ENCODE results near the gene KCNK2. TPM values are rescaled to one million over a fixed set of nuclear protein-coding genes. Genes with fewer than 3 reads are reported as not detected.
A peak's percentile ranks its signal among the peaks of the same experiment; 100 is the strongest.

KCNK2 gene, protein sequence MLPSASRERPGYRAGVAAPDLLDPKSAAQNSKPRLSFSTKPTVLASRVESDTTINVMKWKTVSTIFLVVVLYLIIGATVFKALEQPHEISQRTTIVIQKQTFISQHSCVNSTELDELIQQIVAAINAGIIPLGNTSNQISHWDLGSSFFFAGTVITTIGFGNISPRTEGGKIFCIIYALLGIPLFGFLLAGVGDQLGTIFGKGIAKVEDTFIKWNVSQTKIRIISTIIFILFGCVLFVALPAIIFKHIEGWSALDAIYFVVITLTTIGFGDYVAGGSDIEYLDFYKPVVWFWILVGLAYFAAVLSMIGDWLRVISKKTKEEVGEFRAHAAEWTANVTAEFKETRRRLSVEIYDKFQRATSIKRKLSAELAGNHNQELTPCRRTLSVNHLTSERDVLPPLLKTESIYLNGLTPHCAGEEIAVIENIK
- 0.10 to 0.33 TPM (median 0.17 TPM) in 3 replicates for polyA plus RNA-seq
- polyA plus RNA-seq (2011; ENCODE audit: low read depth): not detected
- 0.10 TPM in 1 of 2 replicates, not detected in the other for polyA plus RNA-seq (2011; cell fraction: cytosol; rRNA removed)
- polyA plus RNA-seq (2011; cell fraction: nucleus; rRNA removed): not detected in 2 replicates
- not detected in 2 replicates for polyA plus RNA-seq (2012; ENCODE audit: low replicate concordance)
- not detected in 3 replicates for polyA minus RNA-seq
- polyA minus RNA-seq (2011; cell fraction: cytosol; rRNA and poly(A)+ RNA removed): not detected
- not detected in 2 replicates for polyA minus RNA-seq (2011; cell fraction: nucleus; rRNA and poly(A)+ RNA removed)

DNA sequence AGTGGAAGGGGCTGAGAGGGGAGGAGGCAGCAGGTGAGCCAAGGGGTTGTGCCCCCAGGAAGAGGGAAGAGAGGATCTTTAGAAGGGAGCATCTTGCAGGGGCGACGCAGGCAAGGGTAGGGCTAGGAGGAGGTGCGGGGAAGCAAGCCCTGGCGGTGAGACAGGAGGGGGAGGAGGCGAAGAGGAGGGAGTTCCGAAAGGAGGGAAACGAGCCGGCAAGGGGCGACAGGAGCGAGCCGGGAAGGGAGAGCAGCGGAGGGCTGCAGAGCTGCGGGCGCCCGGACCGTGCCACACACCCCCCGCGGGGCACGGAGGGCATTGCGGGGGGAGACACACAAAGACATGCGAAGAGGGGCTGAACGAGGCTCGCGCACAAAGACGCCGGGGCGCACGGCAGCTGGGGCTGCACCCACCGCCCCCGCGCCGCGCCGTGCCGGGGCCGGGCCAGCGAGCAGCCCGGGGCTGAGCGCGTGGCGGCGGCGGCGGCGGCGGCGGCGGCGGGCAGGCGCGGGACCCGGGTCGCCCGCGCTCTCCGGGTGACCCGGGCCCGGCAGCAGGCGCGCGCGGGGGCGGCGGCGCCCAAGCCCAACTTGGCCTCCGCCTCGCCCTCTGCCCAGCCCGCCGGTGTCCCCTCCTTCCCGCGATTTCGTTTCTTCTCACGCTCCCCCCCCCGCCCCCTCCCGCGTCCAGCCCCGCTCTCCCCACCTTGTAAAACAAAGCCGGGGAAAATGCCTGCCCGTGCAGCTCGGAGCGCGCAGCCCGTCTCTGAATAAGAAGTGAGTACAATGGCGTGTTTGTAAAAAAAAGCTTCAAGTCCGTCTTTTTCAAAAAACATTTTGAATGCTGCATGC is at the start of gene KCNK2:
KCNK2 (plus strand) TSS at position 206 of the 851 bp plus-strand sequence. CDS start 649 bp downstream, outside the sequence.
- dilution Hi-C loops (cut with MboI; ENCODE audit: extremely low pct_ligation_motif_present, low sequenced_read_pairs): no loop called here
- H2AFZ ChIP-seq (ENCODE audit: control insufficient read depth, low read length): peak within 1 kb of the TSS; percentile 69
- H3K4me1 ChIP-seq (ENCODE audit: control insufficient read depth, extremely low read depth, insufficient read depth, low read length): peaks cover 6% of the 10 kb centered on the region
- peak; percentile 75 for TF ChIP-seq EZH2 (IDR thresholded peaks at IDR 0.05; ENCODE audit: low read length)
- no peak for TF ChIP-seq CTCF (optimal IDR thresholded peaks at IDR 0.05 in 1 of 3, IDR thresholded peaks at IDR 0.05 in 1 of 3, conservative IDR thresholded peaks at IDR 0.05 in 1 of 3; ENCODE audit: extremely low read depth in 1 of 3, insufficient read depth in 2 of 3, low read length in 3 of 3)
- H3K9ac ChIP-seq (ENCODE audit: control insufficient read depth, extremely low read depth, insufficient read depth, low read length): peak within 1 kb of the TSS; percentile 6
- H3K27me3 ChIP-seq (ENCODE audit: control insufficient read depth, extremely low read depth, insufficient read depth, low read length): peaks cover 28% of the 10 kb centered on the region
- no peak for FAIRE-seq
- H3K4me3 ChIP-seq (ENCODE audit: control insufficient read depth in 2 of 3, extremely low read depth in 1 of 3, insufficient read depth in 2 of 3, low read depth in 1 of 3, low read length in 3 of 3): peak within 1 kb of the TSS; percentile 40 to 69 (median 58)
- H3K9me3 ChIP-seq (ENCODE audit: control insufficient read depth, low read depth, low read length): no peaks in the 10 kb centered on the region
- H3K27ac ChIP-seq (ENCODE audit: control insufficient read depth, insufficient read depth, low read length): no peak within 1 kb of the TSS
- no peaks in the 10 kb centered on the region for H3K9me1 ChIP-seq (ENCODE audit: control insufficient read depth, extremely low read depth, insufficient read depth, low read length)
- no peaks in the 10 kb centered on the region for H3K36me3 ChIP-seq (ENCODE audit: control insufficient read depth in 2 of 2, extremely low read depth in 1 of 2, insufficient read depth in 2 of 2, low read length in 2 of 2)
- no peaks in the 10 kb centered on the region for H4K20me1 ChIP-seq (ENCODE audit: control insufficient read depth, extremely low read depth, insufficient read depth, low read length)
- no peak for DNase-seq (ENCODE audit: low read depth, low spot score)
- H3K79me2 ChIP-seq (ENCODE audit: control insufficient read depth, insufficient read depth, low read length): no peaks in the 10 kb centered on the region
- peak within 1 kb of the TSS; percentile 78 for H3K4me2 ChIP-seq (ENCODE audit: control insufficient read depth, extremely low read depth, insufficient read depth, low read depth, low read length)

DNA sequence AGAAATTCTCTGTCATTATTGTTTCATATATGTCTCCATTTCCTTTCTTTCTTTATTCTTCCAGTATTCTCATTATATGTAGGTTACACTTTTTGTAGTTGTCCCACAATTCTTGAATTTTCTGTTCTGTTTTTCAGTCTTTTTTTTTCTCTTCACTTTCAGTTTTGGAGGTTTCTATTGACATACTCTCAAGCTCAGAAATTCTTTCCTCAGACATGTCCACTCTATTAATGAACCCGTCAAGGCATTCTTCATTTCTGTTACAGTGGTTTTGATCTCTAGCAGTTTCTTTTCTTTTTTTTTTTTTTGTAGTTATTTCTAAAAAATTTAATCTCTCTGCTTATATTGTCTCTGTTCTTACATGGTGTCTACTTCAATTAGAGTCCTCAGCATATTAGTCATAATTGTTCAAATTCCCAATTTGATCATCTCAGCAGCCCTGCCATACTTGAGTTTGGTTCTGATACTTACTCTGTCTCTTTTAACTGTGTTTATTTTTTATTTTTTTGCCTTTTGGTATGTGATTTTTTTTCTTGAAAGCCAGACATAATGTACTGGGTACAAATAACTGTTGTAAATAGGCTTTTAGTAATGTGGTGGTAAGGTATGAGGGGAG is 49.5 kb upstream of the KCNK2 start:
- Histone ChIP-seq H3K9me3 (ENCODE audit: control insufficient read depth, low read depth, low read length) (no peaks in the 10 kb centered on the region), H3K9ac (ENCODE audit: control insufficient read depth, extremely low read depth, insufficient read depth, low read length) (no peak overlapping the region), H4K20me1 (ENCODE audit: control insufficient read depth, extremely low read depth, insufficient read depth, low read length) (no peaks in the 10 kb centered on the region), H3K4me1 (ENCODE audit: control insufficient read depth, extremely low read depth, insufficient read depth, low read length) (no peaks in the 10 kb centered on the region), H3K9me1 (ENCODE audit: control insufficient read depth, extremely low read depth, insufficient read depth, low read length) (no peaks in the 10 kb centered on the region), H3K4me2 (ENCODE audit: control insufficient read depth, extremely low read depth, insufficient read depth, low read depth, low read length) (no peak overlapping the region), H3K79me2 (ENCODE audit: control insufficient read depth, insufficient read depth, low read length) (no peaks in the 10 kb centered on the region), H3K36me3 (ENCODE audit: control insufficient read depth in 2 of 2, extremely low read depth in 1 of 2, insufficient read depth in 2 of 2, low read length in 2 of 2) (no peaks in the 10 kb centered on the region), H3K4me3 (ENCODE audit: control insufficient read depth in 2 of 3, extremely low read depth in 1 of 3, insufficient read depth in 2 of 3, low read depth in 1 of 3, low read length in 3 of 3) (no peak overlapping the region), H3K27ac (ENCODE audit: control insufficient read depth, insufficient read depth, low read length) (no peak overlapping the region), H3K27me3 (ENCODE audit: control insufficient read depth, extremely low read depth, insufficient read depth, low read length) (no peaks in the 10 kb centered on the region), H2AFZ (ENCODE audit: control insufficient read depth, low read length) (no peak overlapping the region)
- no peak for DNase-seq (ENCODE audit: low read depth, low spot score)
- no peak for TF ChIP-seq CTCF (optimal IDR thresholded peaks at IDR 0.05 in 1 of 3, IDR thresholded peaks at IDR 0.05 in 1 of 3, conservative IDR thresholded peaks at IDR 0.05 in 1 of 3; ENCODE audit: extremely low read depth in 1 of 3, insufficient read depth in 2 of 3, low read length in 3 of 3)
- no peak for TF ChIP-seq EZH2 (IDR thresholded peaks at IDR 0.05; ENCODE audit: low read length)
- no peak for FAIRE-seq
- dilution Hi-C loops (cut with MboI; ENCODE audit: extremely low pct_ligation_motif_present, low sequenced_read_pairs): no loop called here

Data from keratinocyte (primary cell).